A549 (cell line): ENCODE results near the gene FKBP4. TPM values are rescaled to one million over a fixed set of nuclear protein-coding genes. Genes with fewer than 3 reads are reported as not detected.

Experiments used
- ATAC-seq, 2 experiments: fragments of 200-7000 bp in 1 of 2; fragments of >200 bp in 1 of 2; cut with Nextera tagmentation in 1 of 2; cut with Tn5 transposase in 1 of 2; 3 replicates each; pipeline versions ENCODE4 v1.8.0 to v1.9.1; 2018 to 2020; ENCODE audit warnings: mild to moderate bottlenecking in 1 of 2, moderate library complexity in 1 of 2
- CTCF ChIA-PET: fragments of 300-600 bp; sonication (Branson Sonifier 250); formaldehyde crosslinking; extraction: SDS; loops from one replicate; lab custom pipeline; 2021; ENCODE audit warnings: antibody characterized with exemption, inconsistent platforms; lab: Yijun Ruan, JAX
- POLR2A ChIA-PET: fragments of 350-600 bp; formaldehyde crosslinking; extraction: SDS; loops from one replicate; lab custom pipeline; 2021; ENCODE audit warnings: antibody characterized with exemption, inconsistent platforms; lab: Yijun Ruan, JAX
- DNase-seq, 2 experiments: peaks; one replicate each; pipeline versions ENCODE4 v3.0.0 to v3.0.0-alpha.2; 2011 to 2016; ENCODE audit warnings: low read depth in 1 of 2, low spot score in 1 of 2
- FAIRE-seq: peaks from 2 replicates; lab custom pipeline; 2011; peaks lifted over from hg19 to GRCh38; lab: Jason Lieb, UNC
- H3K27ac ChIP-seq, 2 experiments: fragments of >200 bp; sonication (Bioruptor Twin); formaldehyde crosslinking; 3 replicates each; pipeline ENCODE4 v1.5.1; 2016 to 2017
- H3K4me1 ChIP-seq: fragments of >200 bp; sonication (Bioruptor Twin); formaldehyde crosslinking; 3 replicates; pipeline ENCODE4 v1.6.1; 2016
- H3K4me2 ChIP-seq: fragments of >200 bp; sonication (Bioruptor Twin); formaldehyde crosslinking; 3 replicates; pipeline ENCODE4 v1.6.1; 2016
- H3K4me3 ChIP-seq: fragments of >200 bp; sonication (Bioruptor Twin); formaldehyde crosslinking; 3 replicates; pipeline ENCODE4 v1.5.1; 2016
- H3K9me3 ChIP-seq: fragments of >200 bp; sonication (Bioruptor Twin); formaldehyde crosslinking; 3 replicates; pipeline ENCODE4 v1.6.1; 2016
- BHLHE40 ChIP-seq: IDR thresholded peaks from 2 replicates; pipeline ENCODE4 v1.6.1; 2012; ENCODE audit warnings: low read depth, low read length, inconsistent platforms
- CBX2 ChIP-seq: fragments of 200-600 bp; sonication (generic); IDR thresholded peaks from 2 replicates; pipeline ENCODE4 v1.6.1; 2016; ENCODE audit warnings: low read depth, mild to moderate bottlenecking, borderline replicate concordance
- CHD2 ChIP-seq: fragments of 150-350 bp; IDR thresholded peaks from 2 replicates; pipeline ENCODE4 v1.6.1; 2014; ENCODE audit warnings: low read length; ENCODE audit not compliant: partially characterized antibody
- CHD4 ChIP-seq: fragments of 200-600 bp; sonication (generic); IDR thresholded peaks from 2 replicates; pipeline ENCODE4 v1.6.1; 2016; ENCODE audit warnings: antibody characterized with exemption, mild to moderate bottlenecking, borderline replicate concordance
- EHMT2 ChIP-seq: fragments of 200-600 bp; sonication (generic); IDR thresholded peaks from 2 replicates; pipeline ENCODE4 v1.6.1; 2016; ENCODE audit warnings: antibody characterized with exemption, low read depth, mild to moderate bottlenecking, moderate library complexity
- EP300 ChIP-seq, 2 experiments: fragments of >200 bp; sonication (Bioruptor Twin); formaldehyde crosslinking; IDR thresholded peaks; 2 replicates in 1 of 2; 3 replicates in 1 of 2; pipeline ENCODE4 v1.6.1; 2016 to 2017
- FOXS1 ChIP-seq: fragments of 250-450 bp; sonication (Bioruptor Pico); IDR thresholded peaks from 2 replicates; pipeline ENCODE4 v1.5.0; 2020; ENCODE audit warnings: mild to moderate bottlenecking, moderate library complexity
- GATA3 ChIP-seq: IDR thresholded peaks from 2 replicates; pipeline ENCODE4 v1.6.1; 2012; ENCODE audit warnings: borderline replicate concordance
- HEYL ChIP-seq: fragments of 250-450 bp; sonication (Bioruptor Pico); IDR thresholded peaks from 2 replicates; pipeline ENCODE4 v1.8.0; 2021; ENCODE audit warnings: mild to moderate bottlenecking, moderate library complexity
- HOXA7 ChIP-seq: fragments of 250-450 bp; sonication (Bioruptor Pico); IDR thresholded peaks from 2 replicates; pipeline ENCODE4 v1.5.0; 2020; ENCODE audit warnings: mild to moderate bottlenecking, moderate library complexity
- HOXB5 ChIP-seq: fragments of 250-450 bp; sonication (Bioruptor Pico); IDR thresholded peaks from 2 replicates; pipeline ENCODE4 v1.5.0; 2020; ENCODE audit warnings: mild to moderate bottlenecking, moderate library complexity
- JUN ChIP-seq, 2 experiments: fragments of >200 bp; sonication (Bioruptor Twin); formaldehyde crosslinking; IDR thresholded peaks; 2 replicates in 1 of 2; 3 replicates in 1 of 2; pipeline ENCODE4 v1.6.1; 2016 to 2017
- JUNB ChIP-seq: fragments of >200 bp; sonication (Bioruptor Twin); formaldehyde crosslinking; IDR thresholded peaks from 2 replicates; pipeline ENCODE4 v1.6.1; 2016
- MAZ ChIP-seq: fragments of 150-350 bp; IDR thresholded peaks from 2 replicates; pipeline ENCODE4 v1.6.1; 2014; ENCODE audit warnings: antibody characterized with exemption, low read depth, low read length, borderline replicate concordance
- NPAS2 ChIP-seq: fragments of 250-450 bp; sonication (Bioruptor Pico); IDR thresholded peaks from 2 replicates; pipeline ENCODE4 v1.8.0; 2022; ENCODE audit warnings: mild to moderate bottlenecking, moderate library complexity, borderline replicate concordance
- NR3C1 ChIP-seq: fragments of >200 bp; sonication (Bioruptor Twin); formaldehyde crosslinking; IDR thresholded peaks from 3 replicates; pipeline ENCODE4 v1.6.1; 2017
- RARB ChIP-seq: fragments of 250-450 bp; sonication (Bioruptor Pico); IDR thresholded peaks from 2 replicates; pipeline ENCODE4 v1.8.0; 2021; ENCODE audit warnings: mild to moderate bottlenecking, moderate library complexity
- RNF2 ChIP-seq: fragments of 200-600 bp; sonication (generic); IDR thresholded peaks from 2 replicates; pipeline ENCODE4 v1.6.1; 2016; ENCODE audit warnings: low read depth, mild to moderate bottlenecking, antibody characterized with exemption, moderate library complexity, borderline replicate concordance
- SREBF2 ChIP-seq: fragments of 450-650 bp; IDR thresholded peaks from 2 replicates; pipeline ENCODE4 v1.6.1; 2014; ENCODE audit warnings: mild to moderate bottlenecking, moderate library complexity
- TFCP2L1 ChIP-seq: fragments of 250-450 bp; sonication (Bioruptor Pico); IDR thresholded peaks from 2 replicates; pipeline ENCODE4 v1.5.0; 2021; ENCODE audit warnings: mild to moderate bottlenecking
- ZC3H11A ChIP-seq: fragments of 450-650 bp; IDR thresholded peaks from 2 replicates; pipeline ENCODE4 v1.6.1; 2014; ENCODE audit warnings: antibody characterized with exemption, mild to moderate bottlenecking
- ZFP36 ChIP-seq: fragments of 450-650 bp; IDR thresholded peaks from 2 replicates; pipeline ENCODE4 v1.6.1; 2014; ENCODE audit warnings: borderline replicate concordance; ENCODE audit not compliant: partially characterized antibody
- ZSCAN20 ChIP-seq: fragments of 250-450 bp; sonication (Bioruptor Pico); IDR thresholded peaks from 2 replicates; pipeline ENCODE4 v1.8.0; 2022; ENCODE audit warnings: mild to moderate bottlenecking, moderate library complexity
- WGBS: methylation state at CpG from one replicate; pipeline ENCODE4 v1.1.6; 2017; ENCODE audit errors: missing lambda C conversion rate; 5-methylcytosine and 5-hydroxymethylcytosine counted together
- polyA plus RNA-seq, 4 experiments: library from polyadenylated mRNA; depleted of rRNA in 3 of 4; stranded (reverse); fragments of >200 nt; fragmentation: RNase III in 1 of 4; extraction: RNeasy Plus Mini Kit Qiagen cat#74134 plus additional on column Dnase treatment in 1 of 4; gene quantifications; 2 replicates in 3 of 4; 3 replicates in 1 of 4; pipeline ENCODE4 v1.2.3, GENCODE V29; 2011 to 2017
- TF ChIP-seq, protein P1 (sequence below): fragments of 200-600 bp; sonication (generic); IDR thresholded peaks from 2 replicates; pipeline ENCODE4 v1.6.1; 2016; ENCODE audit warnings: antibody characterized with exemption, mild to moderate bottlenecking, moderate library complexity
- TF ChIP-seq, protein P2 (sequence below): fragments of >200 bp; sonication (Bioruptor Twin); formaldehyde crosslinking; IDR thresholded peaks from 3 replicates; pipeline ENCODE4 v1.6.1; 2016
- TF ChIP-seq, protein P3 (sequence below): IDR thresholded peaks from 2 replicates; pipeline ENCODE4 v1.6.1; 2012
- TF ChIP-seq, protein P4 (sequence below): fragments of 250-450 bp; sonication (Bioruptor Pico); IDR thresholded peaks from 2 replicates; pipeline ENCODE4 v1.5.0; 2020; ENCODE audit warnings: low read depth, mild to moderate bottlenecking, moderate library complexity
- TF ChIP-seq, protein P5 (sequence below): fragments of >200 bp; sonication (Bioruptor Twin); formaldehyde crosslinking; IDR thresholded peaks from 3 replicates; pipeline ENCODE4 v1.5.1; 2016
- TF ChIP-seq, protein P6 (sequence below): fragments of 250-450 bp; sonication (Bioruptor Pico); IDR thresholded peaks from 2 replicates; pipeline ENCODE4 v1.5.0; 2021; ENCODE audit warnings: mild to moderate bottlenecking, moderate library complexity, borderline replicate concordance
- TF ChIP-seq, protein P7 (sequence below): IDR thresholded peaks from 2 replicates; pipeline ENCODE4 v1.6.1; 2012

Gene FKBP4
- polyA plus RNA-seq, 2 of the 4 experiments (the other 2 are of a cell fraction): 108 to 137 TPM

DNA sequence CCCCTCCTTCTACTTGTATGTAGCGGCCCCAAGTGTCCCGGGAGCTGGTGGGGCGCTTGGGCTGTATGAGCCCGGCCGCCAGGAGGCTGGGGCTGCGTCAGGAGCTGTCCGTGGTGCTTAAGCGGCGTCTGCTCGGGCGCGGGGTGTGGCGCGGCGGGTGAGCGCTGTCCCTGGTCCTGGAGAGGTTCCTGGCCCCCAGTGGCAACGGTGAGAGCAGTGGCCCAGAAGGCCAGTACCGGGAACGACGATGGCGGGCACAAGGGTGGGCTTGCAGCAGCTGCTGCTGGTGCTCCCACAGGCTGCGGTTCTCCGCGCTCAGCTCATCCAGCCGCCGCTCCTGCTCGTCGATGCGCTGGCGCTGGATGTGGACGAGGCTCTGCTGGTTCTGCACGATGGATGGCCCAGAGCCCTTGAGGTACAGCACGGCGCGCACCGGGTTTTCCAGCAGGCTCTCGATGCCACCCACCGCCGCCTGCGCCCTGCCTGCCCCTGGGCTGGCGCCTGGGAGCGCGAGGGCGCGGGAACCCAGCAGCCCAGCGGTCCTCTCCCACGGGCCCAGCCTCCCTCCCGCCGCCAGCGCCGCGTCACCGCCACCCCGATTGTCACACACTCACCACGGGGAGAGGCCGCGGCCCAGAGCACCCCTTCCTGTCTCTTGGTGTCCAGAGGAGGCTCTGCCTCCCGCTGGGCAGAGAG is 41.9 kb upstream of the FKBP4 start:
- peak; percentile 25 to 49 for DNase-seq
- FAIRE-seq: no peak
- H3K4me2 ChIP-seq: no peak overlapping the region
- H3K4me1 ChIP-seq: no peaks in the 10 kb centered on the region
- H3K9me3 ChIP-seq: no peaks in the 10 kb centered on the region
- no peak overlapping the region for H3K27ac ChIP-seq
- CTCF ChIA-PET: interaction anchor here (1.1 to 1.6 kb wide), 2 partner anchors 17 to 171 kb away, joined by 3 to 4 read pairs; no protein-coding TSS in a partner anchor
- 33% methylated on average over 30 of the region's 58 CpGs for WGBS
- peak; percentile 91 to 98 for ATAC-seq
- H3K4me3 ChIP-seq: no peak overlapping the region
- POLR2A ChIA-PET: no interaction called here
- TF ChIP-seq GATA3 (no peak), EP300 (IDR thresholded peaks at IDR 0.05) (no peak), CBX2 (no peak), ZC3H11A (no peak), ZSCAN20 (CRISPR knock-in tag) (peak; percentile 89), CHD4 (no peak), JUN (IDR thresholded peaks at IDR 0.05) (no peak), HEYL (CRISPR knock-in tag) (peak; percentile 88), EHMT2 (peak; percentile 94), ZFP36 (no peak), TFCP2L1 (CRISPR knock-in tag) (peak; percentile 71; the same call in 1 of the 2 replicates), BHLHE40 (no peak), HOXA7 (CRISPR knock-in tag) (no peak), RNF2 (no peak), FOXS1 (CRISPR knock-in tag) (peak; percentile 91), JUNB (no peak), MAZ (no peak), HOXB5 (CRISPR knock-in tag) (peak; percentile 89; the same call in 1 of the 2 replicates), NR3C1 (no peak), SREBF2 (no peak), RARB (CRISPR knock-in tag) (no peak), NPAS2 (CRISPR knock-in tag) (peak; percentile 49; the same call in 1 of the 2 replicates), CHD2 (no peak)
- TF ChIP-seq, protein P1, sequence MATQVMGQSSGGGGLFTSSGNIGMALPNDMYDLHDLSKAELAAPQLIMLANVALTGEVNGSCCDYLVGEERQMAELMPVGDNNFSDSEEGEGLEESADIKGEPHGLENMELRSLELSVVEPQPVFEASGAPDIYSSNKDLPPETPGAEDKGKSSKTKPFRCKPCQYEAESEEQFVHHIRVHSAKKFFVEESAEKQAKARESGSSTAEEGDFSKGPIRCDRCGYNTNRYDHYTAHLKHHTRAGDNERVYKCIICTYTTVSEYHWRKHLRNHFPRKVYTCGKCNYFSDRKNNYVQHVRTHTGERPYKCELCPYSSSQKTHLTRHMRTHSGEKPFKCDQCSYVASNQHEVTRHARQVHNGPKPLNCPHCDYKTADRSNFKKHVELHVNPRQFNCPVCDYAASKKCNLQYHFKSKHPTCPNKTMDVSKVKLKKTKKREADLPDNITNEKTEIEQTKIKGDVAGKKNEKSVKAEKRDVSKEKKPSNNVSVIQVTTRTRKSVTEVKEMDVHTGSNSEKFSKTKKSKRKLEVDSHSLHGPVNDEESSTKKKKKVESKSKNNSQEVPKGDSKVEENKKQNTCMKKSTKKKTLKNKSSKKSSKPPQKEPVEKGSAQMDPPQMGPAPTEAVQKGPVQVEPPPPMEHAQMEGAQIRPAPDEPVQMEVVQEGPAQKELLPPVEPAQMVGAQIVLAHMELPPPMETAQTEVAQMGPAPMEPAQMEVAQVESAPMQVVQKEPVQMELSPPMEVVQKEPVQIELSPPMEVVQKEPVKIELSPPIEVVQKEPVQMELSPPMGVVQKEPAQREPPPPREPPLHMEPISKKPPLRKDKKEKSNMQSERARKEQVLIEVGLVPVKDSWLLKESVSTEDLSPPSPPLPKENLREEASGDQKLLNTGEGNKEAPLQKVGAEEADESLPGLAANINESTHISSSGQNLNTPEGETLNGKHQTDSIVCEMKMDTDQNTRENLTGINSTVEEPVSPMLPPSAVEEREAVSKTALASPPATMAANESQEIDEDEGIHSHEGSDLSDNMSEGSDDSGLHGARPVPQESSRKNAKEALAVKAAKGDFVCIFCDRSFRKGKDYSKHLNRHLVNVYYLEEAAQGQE: peak; percentile 99
- TF ChIP-seq, protein P2, sequence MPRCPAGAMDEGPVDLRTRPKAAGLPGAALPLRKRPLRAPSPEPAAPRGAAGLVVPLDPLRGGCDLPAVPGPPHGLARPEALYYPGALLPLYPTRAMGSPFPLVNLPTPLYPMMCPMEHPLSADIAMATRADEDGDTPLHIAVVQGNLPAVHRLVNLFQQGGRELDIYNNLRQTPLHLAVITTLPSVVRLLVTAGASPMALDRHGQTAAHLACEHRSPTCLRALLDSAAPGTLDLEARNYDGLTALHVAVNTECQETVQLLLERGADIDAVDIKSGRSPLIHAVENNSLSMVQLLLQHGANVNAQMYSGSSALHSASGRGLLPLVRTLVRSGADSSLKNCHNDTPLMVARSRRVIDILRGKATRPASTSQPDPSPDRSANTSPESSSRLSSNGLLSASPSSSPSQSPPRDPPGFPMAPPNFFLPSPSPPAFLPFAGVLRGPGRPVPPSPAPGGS: no peak
- TF ChIP-seq, protein P3, sequence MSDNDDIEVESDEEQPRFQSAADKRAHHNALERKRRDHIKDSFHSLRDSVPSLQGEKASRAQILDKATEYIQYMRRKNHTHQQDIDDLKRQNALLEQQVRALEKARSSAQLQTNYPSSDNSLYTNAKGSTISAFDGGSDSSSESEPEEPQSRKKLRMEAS: peak; percentile 51; the same call in 1 of the 2 replicates
- TF ChIP-seq, protein P4, sequence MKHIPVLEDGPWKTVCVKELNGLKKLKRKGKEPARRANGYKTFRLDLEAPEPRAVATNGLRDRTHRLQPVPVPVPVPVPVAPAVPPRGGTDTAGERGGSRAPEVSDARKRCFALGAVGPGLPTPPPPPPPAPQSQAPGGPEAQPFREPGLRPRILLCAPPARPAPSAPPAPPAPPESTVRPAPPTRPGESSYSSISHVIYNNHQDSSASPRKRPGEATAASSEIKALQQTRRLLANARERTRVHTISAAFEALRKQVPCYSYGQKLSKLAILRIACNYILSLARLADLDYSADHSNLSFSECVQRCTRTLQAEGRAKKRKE (CRISPR knock-in tag): 0 out of 2 replicates have a peak, but pooled peaks have one; percentile 70
- TF ChIP-seq, protein P5, sequence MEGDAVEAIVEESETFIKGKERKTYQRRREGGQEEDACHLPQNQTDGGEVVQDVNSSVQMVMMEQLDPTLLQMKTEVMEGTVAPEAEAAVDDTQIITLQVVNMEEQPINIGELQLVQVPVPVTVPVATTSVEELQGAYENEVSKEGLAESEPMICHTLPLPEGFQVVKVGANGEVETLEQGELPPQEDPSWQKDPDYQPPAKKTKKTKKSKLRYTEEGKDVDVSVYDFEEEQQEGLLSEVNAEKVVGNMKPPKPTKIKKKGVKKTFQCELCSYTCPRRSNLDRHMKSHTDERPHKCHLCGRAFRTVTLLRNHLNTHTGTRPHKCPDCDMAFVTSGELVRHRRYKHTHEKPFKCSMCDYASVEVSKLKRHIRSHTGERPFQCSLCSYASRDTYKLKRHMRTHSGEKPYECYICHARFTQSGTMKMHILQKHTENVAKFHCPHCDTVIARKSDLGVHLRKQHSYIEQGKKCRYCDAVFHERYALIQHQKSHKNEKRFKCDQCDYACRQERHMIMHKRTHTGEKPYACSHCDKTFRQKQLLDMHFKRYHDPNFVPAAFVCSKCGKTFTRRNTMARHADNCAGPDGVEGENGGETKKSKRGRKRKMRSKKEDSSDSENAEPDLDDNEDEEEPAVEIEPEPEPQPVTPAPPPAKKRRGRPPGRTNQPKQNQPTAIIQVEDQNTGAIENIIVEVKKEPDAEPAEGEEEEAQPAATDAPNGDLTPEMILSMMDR: no peak
- TF ChIP-seq, protein P6, sequence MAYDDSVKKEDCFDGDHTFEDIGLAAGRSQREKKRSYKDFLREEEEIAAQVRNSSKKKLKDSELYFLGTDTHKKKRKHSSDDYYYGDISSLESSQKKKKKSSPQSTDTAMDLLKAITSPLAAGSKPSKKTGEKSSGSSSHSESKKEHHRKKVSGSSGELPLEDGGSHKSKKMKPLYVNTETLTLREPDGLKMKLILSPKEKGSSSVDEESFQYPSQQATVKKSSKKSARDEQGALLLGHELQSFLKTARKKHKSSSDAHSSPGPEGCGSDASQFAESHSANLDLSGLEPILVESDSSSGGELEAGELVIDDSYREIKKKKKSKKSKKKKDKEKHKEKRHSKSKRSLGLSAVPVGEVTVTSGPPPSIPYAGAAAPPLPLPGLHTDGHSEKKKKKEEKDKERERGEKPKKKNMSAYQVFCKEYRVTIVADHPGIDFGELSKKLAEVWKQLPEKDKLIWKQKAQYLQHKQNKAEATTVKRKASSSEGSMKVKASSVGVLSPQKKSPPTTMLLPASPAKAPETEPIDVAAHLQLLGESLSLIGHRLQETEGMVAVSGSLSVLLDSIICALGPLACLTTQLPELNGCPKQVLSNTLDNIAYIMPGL (CRISPR knock-in tag): 0 out of 2 replicates have a peak, but pooled peaks have one; percentile 37
- TF ChIP-seq, protein P7, sequence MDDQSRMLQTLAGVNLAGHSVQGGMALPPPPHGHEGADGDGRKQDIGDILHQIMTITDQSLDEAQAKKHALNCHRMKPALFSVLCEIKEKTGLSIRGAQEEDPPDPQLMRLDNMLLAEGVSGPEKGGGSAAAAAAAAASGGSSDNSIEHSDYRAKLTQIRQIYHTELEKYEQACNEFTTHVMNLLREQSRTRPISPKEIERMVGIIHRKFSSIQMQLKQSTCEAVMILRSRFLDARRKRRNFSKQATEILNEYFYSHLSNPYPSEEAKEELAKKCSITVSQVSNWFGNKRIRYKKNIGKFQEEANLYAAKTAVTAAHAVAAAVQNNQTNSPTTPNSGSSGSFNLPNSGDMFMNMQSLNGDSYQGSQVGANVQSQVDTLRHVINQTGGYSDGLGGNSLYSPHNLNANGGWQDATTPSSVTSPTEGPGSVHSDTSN: no peak
